ENCODE results near the gene COL1A2. TPM values are rescaled to one million over a fixed set of nuclear protein-coding genes. Genes with fewer than 3 reads are reported as not detected.

COL1A2 gene
- total RNA-seq, 1 donor: 11,912 TPM

DNA sequence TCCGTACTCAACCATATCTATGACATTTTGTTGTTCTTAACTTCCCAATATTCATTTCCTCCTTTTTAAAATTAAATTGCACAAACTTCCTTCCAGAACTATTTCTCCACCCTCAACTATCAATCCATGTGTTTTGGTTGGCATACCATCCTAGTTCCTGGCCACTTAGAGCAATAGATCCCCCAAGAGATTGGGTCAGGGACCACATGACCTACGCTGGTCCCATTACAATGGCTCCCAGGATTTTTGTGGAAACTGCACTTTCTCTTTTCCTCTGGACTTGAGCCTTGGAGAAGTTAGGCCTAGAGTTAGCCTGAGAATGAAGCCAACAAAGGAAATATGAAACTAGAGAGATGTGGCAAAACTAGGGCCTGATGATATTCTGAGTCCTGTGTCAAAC lies 59.2 kb downstream of the COL1A2 start:
- TF ChIP-seq, protein P1, sequence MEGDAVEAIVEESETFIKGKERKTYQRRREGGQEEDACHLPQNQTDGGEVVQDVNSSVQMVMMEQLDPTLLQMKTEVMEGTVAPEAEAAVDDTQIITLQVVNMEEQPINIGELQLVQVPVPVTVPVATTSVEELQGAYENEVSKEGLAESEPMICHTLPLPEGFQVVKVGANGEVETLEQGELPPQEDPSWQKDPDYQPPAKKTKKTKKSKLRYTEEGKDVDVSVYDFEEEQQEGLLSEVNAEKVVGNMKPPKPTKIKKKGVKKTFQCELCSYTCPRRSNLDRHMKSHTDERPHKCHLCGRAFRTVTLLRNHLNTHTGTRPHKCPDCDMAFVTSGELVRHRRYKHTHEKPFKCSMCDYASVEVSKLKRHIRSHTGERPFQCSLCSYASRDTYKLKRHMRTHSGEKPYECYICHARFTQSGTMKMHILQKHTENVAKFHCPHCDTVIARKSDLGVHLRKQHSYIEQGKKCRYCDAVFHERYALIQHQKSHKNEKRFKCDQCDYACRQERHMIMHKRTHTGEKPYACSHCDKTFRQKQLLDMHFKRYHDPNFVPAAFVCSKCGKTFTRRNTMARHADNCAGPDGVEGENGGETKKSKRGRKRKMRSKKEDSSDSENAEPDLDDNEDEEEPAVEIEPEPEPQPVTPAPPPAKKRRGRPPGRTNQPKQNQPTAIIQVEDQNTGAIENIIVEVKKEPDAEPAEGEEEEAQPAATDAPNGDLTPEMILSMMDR (IDR thresholded peaks at IDR 0.05; ENCODE audit: extremely low read depth, low read depth, low read length): no peak
- no peak overlapping the region for H3K4me3 ChIP-seq (ENCODE audit: insufficient read depth, low read length)
- no peaks in the 10 kb centered on the region for H3K9me3 ChIP-seq (ENCODE audit: low read depth, low read length)
- H3K4me2 ChIP-seq (ENCODE audit: insufficient read depth, low read length): no peak overlapping the region
- H3K36me3 ChIP-seq (ENCODE audit: insufficient read depth, low read length): no peaks in the 10 kb centered on the region
- H3K27ac ChIP-seq (ENCODE audit: low read depth, low read length): no peak overlapping the region
- H3K79me2 ChIP-seq (ENCODE audit: insufficient read depth, low read length): no peaks in the 10 kb centered on the region
- no peak for DNase-seq (ENCODE audit: insufficient read length, low spot score, missing footprints)
- no peaks in the 10 kb centered on the region for H3K27me3 ChIP-seq (ENCODE audit: insufficient read depth, low read length)
- H2AFZ ChIP-seq (ENCODE audit: low read length): peak overlapping the region; percentile 83
- no peaks in the 10 kb centered on the region for H3K4me1 ChIP-seq (ENCODE audit: insufficient read depth, low read length)
- H4K20me1 ChIP-seq (ENCODE audit: insufficient read depth, low read length): no peaks in the 10 kb centered on the region

DNA sequence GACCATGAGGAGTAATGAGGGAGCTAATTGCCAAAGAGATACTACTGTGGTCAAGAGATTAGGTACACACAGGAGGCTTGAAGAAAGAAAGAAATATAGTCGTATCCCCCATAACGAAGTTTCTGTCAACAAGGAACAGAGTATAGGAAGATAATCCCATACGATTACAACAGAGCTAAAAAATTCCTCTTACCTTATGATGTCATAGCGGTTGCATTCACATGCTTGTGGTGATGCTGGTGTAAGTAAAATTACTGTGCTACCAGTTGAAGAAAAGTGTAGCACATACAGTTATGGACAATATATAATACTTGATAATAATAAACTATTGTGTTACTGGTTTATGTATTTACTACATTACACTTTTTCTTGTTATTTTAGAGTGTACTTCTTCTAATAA lies 63.3 kb downstream of the COL1A2 start:
- Histone ChIP-seq H3K4me1 (ENCODE audit: insufficient read depth, low read length) (no peaks in the 10 kb centered on the region), H2AFZ (ENCODE audit: low read length) (no peak overlapping the region), H3K9me3 (ENCODE audit: low read depth, low read length) (no peaks in the 10 kb centered on the region), H3K4me2 (ENCODE audit: insufficient read depth, low read length) (no peak overlapping the region), H3K79me2 (ENCODE audit: insufficient read depth, low read length) (no peaks in the 10 kb centered on the region), H3K4me3 (ENCODE audit: insufficient read depth, low read length) (no peak overlapping the region), H3K27me3 (ENCODE audit: insufficient read depth, low read length) (no peaks in the 10 kb centered on the region), H4K20me1 (ENCODE audit: insufficient read depth, low read length) (no peaks in the 10 kb centered on the region), H3K36me3 (ENCODE audit: insufficient read depth, low read length) (no peaks in the 10 kb centered on the region), H3K27ac (ENCODE audit: low read depth, low read length) (no peak overlapping the region)
- TF ChIP-seq, protein P1 (IDR thresholded peaks at IDR 0.05; ENCODE audit: extremely low read depth, low read depth, low read length): no peak
- DNase-seq (ENCODE audit: insufficient read length, low spot score, missing footprints): no peak

DNA sequence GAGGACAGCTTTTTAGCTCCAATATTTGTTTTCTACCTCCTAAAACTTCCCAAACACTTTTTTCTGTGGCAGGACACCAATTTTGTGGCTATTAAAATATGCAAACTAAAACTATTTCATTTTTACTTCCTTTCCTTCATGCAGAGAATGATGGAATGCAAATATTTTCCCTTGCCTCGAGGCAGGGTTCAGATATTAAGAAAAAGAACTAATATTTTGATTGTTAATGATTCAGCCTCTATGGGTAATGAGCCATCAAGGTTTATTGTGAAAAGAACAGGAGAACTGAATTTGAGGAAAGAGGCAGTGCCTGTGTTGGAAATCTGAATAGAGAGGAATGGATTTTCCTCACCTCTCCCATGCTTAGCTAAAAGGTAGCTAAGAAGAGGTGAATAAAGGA lies 71.8 kb downstream of the COL1A2 start:
- H3K27me3 ChIP-seq (ENCODE audit: insufficient read depth, low read length): peaks cover 4% of the 10 kb centered on the region
- H3K4me3 ChIP-seq (ENCODE audit: insufficient read depth, low read length): no peak overlapping the region
- H4K20me1 ChIP-seq (ENCODE audit: insufficient read depth, low read length): no peaks in the 10 kb centered on the region
- H3K9me3 ChIP-seq (ENCODE audit: low read depth, low read length): no peaks in the 10 kb centered on the region
- no peak overlapping the region for H2AFZ ChIP-seq (ENCODE audit: low read length)
- DNase-seq (ENCODE audit: insufficient read length, low spot score, missing footprints): no peak
- H3K4me1 ChIP-seq (ENCODE audit: insufficient read depth, low read length): no peaks in the 10 kb centered on the region
- TF ChIP-seq, protein P1 (IDR thresholded peaks at IDR 0.05; ENCODE audit: extremely low read depth, low read depth, low read length): no peak
- H3K4me2 ChIP-seq (ENCODE audit: insufficient read depth, low read length): no peak overlapping the region
- H3K27ac ChIP-seq (ENCODE audit: low read depth, low read length): no peak overlapping the region
- H3K79me2 ChIP-seq (ENCODE audit: insufficient read depth, low read length): no peaks in the 10 kb centered on the region
- H3K36me3 ChIP-seq (ENCODE audit: insufficient read depth, low read length): no peaks in the 10 kb centered on the region

DNA sequence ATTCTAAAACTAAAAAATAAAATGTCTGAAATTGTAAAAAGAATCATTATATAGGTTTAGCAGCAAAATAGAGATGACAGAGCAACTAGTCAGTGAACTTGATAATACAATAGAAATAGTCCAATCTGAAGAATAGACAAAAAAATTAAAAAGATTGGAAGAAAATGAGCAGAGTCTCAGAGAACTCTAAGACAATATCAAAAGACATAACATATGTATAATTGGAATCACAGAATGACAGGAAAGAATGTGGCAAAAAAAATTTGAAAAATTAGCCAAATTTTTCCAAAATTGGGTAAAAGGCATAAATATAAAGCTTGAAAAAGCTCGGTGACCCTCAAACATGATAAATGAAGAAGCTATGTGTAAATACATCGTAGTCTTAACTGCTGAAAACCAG lies 76.9 kb downstream of the COL1A2 start:
- H4K20me1 ChIP-seq (ENCODE audit: insufficient read depth, low read length): no peaks in the 10 kb centered on the region
- H2AFZ ChIP-seq (ENCODE audit: low read length): no peak overlapping the region
- H3K27me3 ChIP-seq (ENCODE audit: insufficient read depth, low read length): peaks cover 8% of the 10 kb centered on the region
- no peak overlapping the region for H3K27ac ChIP-seq (ENCODE audit: low read depth, low read length)
- no peak overlapping the region for H3K4me2 ChIP-seq (ENCODE audit: insufficient read depth, low read length)
- no peak for DNase-seq (ENCODE audit: insufficient read length, low spot score, missing footprints)
- H3K9me3 ChIP-seq (ENCODE audit: low read depth, low read length): peaks cover 2% of the 10 kb centered on the region
- no peak overlapping the region for H3K4me3 ChIP-seq (ENCODE audit: insufficient read depth, low read length)
- H3K36me3 ChIP-seq (ENCODE audit: insufficient read depth, low read length): no peaks in the 10 kb centered on the region
- H3K4me1 ChIP-seq (ENCODE audit: insufficient read depth, low read length): no peaks in the 10 kb centered on the region
- no peaks in the 10 kb centered on the region for H3K79me2 ChIP-seq (ENCODE audit: insufficient read depth, low read length)
- TF ChIP-seq, protein P1 (IDR thresholded peaks at IDR 0.05; ENCODE audit: extremely low read depth, low read depth, low read length): no peak
